Mucosa of descending colon (tissue), 3 donors: ENCODE data around the gene IRX6. TPM values are rescaled to one million over a fixed set of nuclear protein-coding genes. Genes with fewer than 3 reads are reported as not detected.

Experiments
- ATAC-seq: fragments of 200-7000 bp; cut with Tn5 transposase; one replicate; pipeline ENCODE4 v1.9.1; 2020; ENCODE audit warnings: mild to moderate bottlenecking, moderate library complexity
- DNase-seq, 3 donors: peaks; one replicate each; pipeline ENCODE4 v3.0.0-alpha.2; 2020
- H3K36me3 ChIP-seq: fragments of 200-600 bp; one replicate; pipeline ENCODE4 v1.8.0; 2021; ENCODE audit warnings: low read depth, mild to moderate bottlenecking
- H3K4me1 ChIP-seq: fragments of 200-600 bp; one replicate; pipeline ENCODE4 v1.8.0; 2021; ENCODE audit warnings: low read depth, mild to moderate bottlenecking
- H3K4me3 ChIP-seq: fragments of 200-600 bp; one replicate; pipeline ENCODE4 v1.8.0; 2021; ENCODE audit warnings: mild to moderate bottlenecking
- H3K9me3 ChIP-seq: fragments of 200-600 bp; one replicate; pipeline ENCODE4 v1.8.0; 2021; ENCODE audit warnings: mild to moderate bottlenecking
- intact Hi-C, 2 donors: fragments of 100-400 bp; cut with DNase I in 1 of 2; cut with micrococcal nuclease in 1 of 2; formaldehyde crosslinking; loops; one replicate each; pipeline versions ENCODE4 v1.11.0 to v1.11.1; 2022; cut with DNase I, micrococcal nuclease
- total RNA-seq, 3 donors: library from RNA; stranded (reverse); fragmentation: NEBNext Ultra II Directional in 2 of 3; extraction: Animal tissue kit (Norgen Biotek cat#: 25700) in 2 of 3; gene quantifications; one replicate each; pipeline versions ENCODE4 v1.2.1 to v1.2.4, GENCODE V29; 2021 to 2023
- TF ChIP-seq, protein P1 (sequence below): fragments of 200-600 bp; IDR thresholded peaks from one replicate; pipeline ENCODE4 v1.8.0; 2022; ENCODE audit warnings: antibody characterized with exemption, mild to moderate bottlenecking
- donor health status: DM: no; HTN: no; CAD: no; lungs with moderate emphysema.
- donor health status: DM: no; HTN: no; CAD: no.
- donor health status: DM: no; HTN: yes; CAD: no.

The IRX6 gene
- total RNA-seq, 3 donors from 2014 or later = 0.13 TPM; not detected in 2

- intact Hi-C loops = no loop called here
- Histone ChIP-seq H3K4me3 (no peak overlapping the region), H3K36me3 (no peaks in the 10 kb centered on the region), H3K4me1 (no peaks in the 10 kb centered on the region), H3K9me3 (no peaks in the 10 kb centered on the region)
- ATAC-seq (no peak), DNase-seq (no peak)
- TF ChIP-seq, protein P1, sequence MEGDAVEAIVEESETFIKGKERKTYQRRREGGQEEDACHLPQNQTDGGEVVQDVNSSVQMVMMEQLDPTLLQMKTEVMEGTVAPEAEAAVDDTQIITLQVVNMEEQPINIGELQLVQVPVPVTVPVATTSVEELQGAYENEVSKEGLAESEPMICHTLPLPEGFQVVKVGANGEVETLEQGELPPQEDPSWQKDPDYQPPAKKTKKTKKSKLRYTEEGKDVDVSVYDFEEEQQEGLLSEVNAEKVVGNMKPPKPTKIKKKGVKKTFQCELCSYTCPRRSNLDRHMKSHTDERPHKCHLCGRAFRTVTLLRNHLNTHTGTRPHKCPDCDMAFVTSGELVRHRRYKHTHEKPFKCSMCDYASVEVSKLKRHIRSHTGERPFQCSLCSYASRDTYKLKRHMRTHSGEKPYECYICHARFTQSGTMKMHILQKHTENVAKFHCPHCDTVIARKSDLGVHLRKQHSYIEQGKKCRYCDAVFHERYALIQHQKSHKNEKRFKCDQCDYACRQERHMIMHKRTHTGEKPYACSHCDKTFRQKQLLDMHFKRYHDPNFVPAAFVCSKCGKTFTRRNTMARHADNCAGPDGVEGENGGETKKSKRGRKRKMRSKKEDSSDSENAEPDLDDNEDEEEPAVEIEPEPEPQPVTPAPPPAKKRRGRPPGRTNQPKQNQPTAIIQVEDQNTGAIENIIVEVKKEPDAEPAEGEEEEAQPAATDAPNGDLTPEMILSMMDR = no peak
Observed at GRCh38 chr16:55322327-55322726, 1.7 kb upstream of the IRX6 start.

DNA sequence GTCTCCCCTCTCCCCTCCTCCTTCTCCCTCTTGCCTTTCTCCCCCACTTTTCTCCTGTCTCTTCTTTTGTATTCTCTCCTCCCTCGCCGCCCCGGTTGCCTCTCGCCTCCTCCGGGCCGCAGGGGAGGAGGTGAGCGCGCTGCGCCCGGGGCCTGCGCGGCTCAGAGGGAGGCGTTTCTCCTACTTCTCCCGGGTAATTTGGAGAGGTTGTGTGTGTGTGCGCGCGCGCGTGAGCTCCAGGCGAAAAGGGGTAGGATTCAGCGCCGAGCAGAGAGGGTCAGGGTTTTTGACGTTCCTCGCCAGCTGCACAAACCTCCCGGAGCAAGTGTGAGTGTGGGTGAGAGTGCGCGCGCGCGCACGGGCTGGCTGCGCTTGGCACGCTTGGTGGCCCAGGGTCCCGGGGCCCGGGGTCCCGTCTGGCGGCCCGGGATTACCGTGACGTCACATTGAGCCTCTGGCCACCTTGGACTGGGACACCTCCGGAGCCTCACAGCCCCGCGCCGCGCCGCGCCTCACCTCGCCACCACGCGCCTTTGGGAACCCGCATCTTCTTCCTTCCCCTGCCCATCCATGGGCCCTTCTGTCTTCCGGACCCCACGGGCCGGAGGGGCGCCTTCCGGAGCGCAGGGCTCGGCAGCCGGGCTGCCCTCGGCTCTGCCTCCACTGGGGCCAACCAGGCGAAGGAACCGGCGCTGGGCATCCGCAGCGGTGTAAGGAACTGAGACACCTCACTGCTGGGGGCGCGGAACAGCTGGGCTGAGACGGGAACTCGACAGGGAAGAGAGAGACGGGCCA, 479 bp downstream of the IRX6 start:
- no peak for ATAC-seq

DNA sequence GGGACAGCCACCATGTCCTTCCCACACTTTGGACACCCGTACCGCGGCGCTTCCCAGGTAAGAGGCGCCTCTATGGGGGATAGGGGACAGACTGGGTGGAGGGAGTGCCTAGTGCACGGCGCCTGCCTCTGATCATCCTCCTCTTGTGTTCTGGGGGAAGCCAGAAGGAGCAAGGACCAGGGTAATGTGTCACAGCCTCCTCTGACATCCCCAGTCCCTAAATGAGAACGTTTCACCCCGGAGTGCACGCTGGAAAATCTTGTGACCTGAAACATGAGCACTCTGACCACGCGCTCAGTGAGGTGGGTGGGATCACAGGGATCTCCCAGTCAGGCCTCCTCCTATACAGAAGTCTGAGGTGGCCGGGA, 1.1 kb downstream of the IRX6 start:
- no peak for DNase-seq
- Histone ChIP-seq H3K9me3 (no peaks in the 10 kb centered on the region), H3K36me3 (no peaks in the 10 kb centered on the region), H3K4me1 (no peaks in the 10 kb centered on the region), H3K4me3 (no peak overlapping the region)
- TF ChIP-seq, protein P1 = no peak
- ATAC-seq = no peak
- intact Hi-C loops = no loop called here

More for the DNA sequence above, 479 bp downstream of the IRX6 start:
- Histone ChIP-seq H3K36me3 (no peaks in the 10 kb centered on the region), H3K9me3 (no peaks in the 10 kb centered on the region), H3K4me3 (no peak overlapping the region), H3K4me1 (no peaks in the 10 kb centered on the region)
- intact Hi-C loops = no loop called here
- TF ChIP-seq, protein P1 = no peak
- peak in 1 of 3 donors; percentile 39 for DNase-seq

- TF ChIP-seq, protein P1 = no peak
- H3K36me3 ChIP-seq = no peaks in the 10 kb centered on the region
- H3K4me1 ChIP-seq = no peaks in the 10 kb centered on the region
- no peak overlapping the region for H3K4me3 ChIP-seq
- intact Hi-C loops = no loop called here
- H3K9me3 ChIP-seq = no peaks in the 10 kb centered on the region
- DNase-seq (no peak), ATAC-seq (no peak)
Observed at GRCh38 chr16:55325458-55326109, 1.6 kb downstream of the IRX6 start.

- intact Hi-C loops = no loop called here
- no peaks in the 10 kb centered on the region for H3K36me3 ChIP-seq
- no peak overlapping the region for H3K4me3 ChIP-seq
- ATAC-seq (no peak), DNase-seq (no peak)
- TF ChIP-seq, protein P1 = no peak
- no peaks in the 10 kb centered on the region for H3K4me1 ChIP-seq
- no peaks in the 10 kb centered on the region for H3K9me3 ChIP-seq
Observed at GRCh38 chr16:55326261-55327092, 2.5 kb downstream of the IRX6 start.
